Measurements from ENCODE around the gene UNG. TPM values are rescaled to one million over a fixed set of nuclear protein-coding genes. Genes with fewer than 3 reads are reported as not detected.

Gene UNG
- total RNA-seq, 6 donors from 2014 or later: 8.2 to 27.6 (median 15.5) TPM

DNA sequence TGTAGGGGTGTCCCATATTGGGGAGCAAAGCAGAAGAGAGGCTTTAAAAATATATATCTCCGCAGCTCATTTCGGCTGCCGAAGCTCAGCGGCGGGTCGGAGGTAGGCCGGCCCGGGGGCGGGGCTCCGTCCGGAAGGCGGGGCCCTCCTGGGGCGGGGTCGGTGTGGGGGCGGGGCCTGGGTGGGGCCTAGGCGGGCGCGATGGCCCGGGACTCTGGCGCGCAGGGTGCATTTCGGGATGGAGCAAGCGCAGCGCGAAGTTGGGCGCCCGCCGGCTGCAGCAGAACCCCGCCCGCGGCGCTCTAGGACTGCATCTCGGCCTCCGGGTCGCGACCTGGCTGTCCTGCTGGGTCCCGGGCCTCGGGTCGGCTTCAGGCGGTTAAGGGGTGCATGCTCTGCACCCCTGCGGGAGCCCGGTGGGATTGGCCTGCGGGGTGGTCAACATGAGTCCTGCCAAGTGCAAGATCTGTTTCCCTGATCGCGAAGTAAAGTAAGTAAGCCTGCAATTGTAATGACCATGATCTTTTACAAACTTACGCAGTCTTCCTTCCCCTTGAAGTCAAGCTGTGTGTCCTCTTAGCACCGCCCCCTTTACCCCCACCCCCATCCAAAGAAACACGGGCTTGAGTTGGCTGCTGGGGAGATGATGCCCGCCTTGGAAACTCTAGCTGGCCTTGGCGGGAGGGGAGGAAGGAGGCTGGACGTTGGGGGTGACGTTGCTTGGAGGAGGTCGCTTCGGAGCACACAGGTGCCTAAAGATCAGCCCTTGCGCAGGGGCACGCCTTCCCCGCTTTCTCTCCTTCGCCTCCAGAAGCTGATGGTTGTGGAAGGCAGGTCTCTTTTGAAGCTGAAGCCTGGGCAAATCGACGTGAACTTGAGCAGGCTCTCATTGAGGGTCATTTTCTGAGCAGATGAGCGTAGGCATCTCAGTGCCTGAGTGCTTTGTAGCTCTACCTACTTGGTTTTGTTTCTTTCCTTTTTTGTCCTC, 57.3 kb downstream of the UNG start:
- DNase-seq (peak; percentile 82 to 96), ATAC-seq (ENCODE audit: low FRiP score in 2 of 2) (peak; percentile 97 to 99)
- H3K27ac ChIP-seq: peak overlapping the region; percentile 73 to 84 (median 78)
- H3K4me3 ChIP-seq: peak overlapping the region; percentile 62 to 80 (median 72)
- H3K9me3 ChIP-seq: no peaks in the 10 kb centered on the region
- WGBS, 2 donors: 2 to 3% methylated on average over 15 to 29 of the region's 61 CpGs
- TF ChIP-seq POLR2A (IDR thresholded peaks at IDR 0.05) (peak in 2 of 4 donors; percentile 23 to 60), POLR2AphosphoS5 (IDR thresholded peaks at IDR 0.05) (peak in 1 of 2 donors; percentile 38), EP300 (IDR thresholded peaks at IDR 0.05) (no peak)
- TF ChIP-seq, protein P1, sequence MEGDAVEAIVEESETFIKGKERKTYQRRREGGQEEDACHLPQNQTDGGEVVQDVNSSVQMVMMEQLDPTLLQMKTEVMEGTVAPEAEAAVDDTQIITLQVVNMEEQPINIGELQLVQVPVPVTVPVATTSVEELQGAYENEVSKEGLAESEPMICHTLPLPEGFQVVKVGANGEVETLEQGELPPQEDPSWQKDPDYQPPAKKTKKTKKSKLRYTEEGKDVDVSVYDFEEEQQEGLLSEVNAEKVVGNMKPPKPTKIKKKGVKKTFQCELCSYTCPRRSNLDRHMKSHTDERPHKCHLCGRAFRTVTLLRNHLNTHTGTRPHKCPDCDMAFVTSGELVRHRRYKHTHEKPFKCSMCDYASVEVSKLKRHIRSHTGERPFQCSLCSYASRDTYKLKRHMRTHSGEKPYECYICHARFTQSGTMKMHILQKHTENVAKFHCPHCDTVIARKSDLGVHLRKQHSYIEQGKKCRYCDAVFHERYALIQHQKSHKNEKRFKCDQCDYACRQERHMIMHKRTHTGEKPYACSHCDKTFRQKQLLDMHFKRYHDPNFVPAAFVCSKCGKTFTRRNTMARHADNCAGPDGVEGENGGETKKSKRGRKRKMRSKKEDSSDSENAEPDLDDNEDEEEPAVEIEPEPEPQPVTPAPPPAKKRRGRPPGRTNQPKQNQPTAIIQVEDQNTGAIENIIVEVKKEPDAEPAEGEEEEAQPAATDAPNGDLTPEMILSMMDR (IDR thresholded peaks at IDR 0.05): peak in 2 of 6 experiments; percentile 8 to 11
- peaks cover 4 to 29% (median 10%) of the 10 kb centered on the region in 4 donors for H3K4me1 ChIP-seq
- H3K27me3 ChIP-seq: no peaks in the 10 kb centered on the region
- H3K36me3 ChIP-seq: no peaks in the 10 kb centered on the region

DNA sequence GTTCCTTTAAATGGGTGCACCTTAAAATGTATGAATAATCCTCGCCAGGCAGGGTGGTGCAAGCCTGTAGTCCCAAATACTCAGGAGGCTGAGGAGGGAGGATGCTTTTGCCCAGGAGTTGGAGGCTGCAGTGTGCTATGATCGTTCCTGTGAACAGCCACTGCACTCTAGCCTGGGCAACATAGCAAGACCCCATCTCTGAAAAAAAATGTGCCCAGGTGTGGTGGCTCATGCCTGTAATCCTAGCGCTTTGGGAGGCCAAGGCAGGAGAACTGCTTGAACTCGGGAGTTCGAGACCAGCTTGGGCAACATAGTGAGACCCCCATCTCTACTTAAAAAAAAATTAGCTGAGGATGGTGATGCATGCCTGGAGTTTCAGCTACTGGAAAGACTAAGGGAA, 58.6 kb downstream of the UNG start:
- H3K27ac ChIP-seq: peak overlapping the region in 1 of 4 donors; percentile 31
- peak overlapping the region in 1 of 4 donors; percentile 80 for H3K4me3 ChIP-seq
- no peaks in the 10 kb centered on the region for H3K27me3 ChIP-seq
- ATAC-seq (ENCODE audit: low FRiP score in 2 of 2) (no peak), DNase-seq (no peak)
- no peaks in the 10 kb centered on the region for H3K36me3 ChIP-seq
- peaks cover 4 to 29% (median 10%) of the 10 kb centered on the region in 4 donors for H3K4me1 ChIP-seq
- TF ChIP-seq POLR2A (IDR thresholded peaks at IDR 0.05) (no peak), POLR2AphosphoS5 (IDR thresholded peaks at IDR 0.05) (no peak), EP300 (IDR thresholded peaks at IDR 0.05) (no peak)
- TF ChIP-seq, protein P1 (IDR thresholded peaks at IDR 0.05): no peak
- no peaks in the 10 kb centered on the region for H3K9me3 ChIP-seq
- 90 to 99% methylated on average over 5 of the region's 5 CpGs for WGBS, 2 donors

DNA sequence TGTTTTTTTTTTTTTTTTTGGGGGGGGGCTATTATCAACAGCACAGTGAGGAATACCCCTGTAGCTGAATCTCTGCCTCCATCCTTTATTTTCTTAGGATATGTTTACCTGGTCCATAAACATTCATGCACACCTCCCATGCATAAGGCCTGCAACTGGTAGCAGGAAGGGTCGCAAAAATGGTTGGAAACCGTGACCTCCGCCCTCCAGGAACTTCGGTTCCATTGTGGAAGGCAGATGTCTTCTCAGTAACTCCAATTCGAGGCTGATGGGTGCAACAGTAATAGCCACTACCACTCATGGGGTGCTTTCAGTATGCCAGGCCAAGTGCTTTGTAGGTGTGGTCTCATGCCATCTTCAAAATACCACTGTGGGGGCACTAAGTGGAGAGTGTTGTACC, 59.2 kb downstream of the UNG start:
- no peak for ATAC-seq (ENCODE audit: low FRiP score in 2 of 2)
- Histone ChIP-seq H3K36me3 (no peaks in the 10 kb centered on the region), H3K4me1 (peaks cover 4 to 29% (median 10%) of the 10 kb centered on the region in 4 donors), H3K4me3 (no peak overlapping the region), H3K27me3 (no peaks in the 10 kb centered on the region), H3K27ac (no peak overlapping the region), H3K9me3 (no peaks in the 10 kb centered on the region)
- no peak for DNase-seq
- no peak for TF ChIP-seq EP300 (IDR thresholded peaks at IDR 0.05)
- TF ChIP-seq, protein P1 (IDR thresholded peaks at IDR 0.05): no peak
- no peak for TF ChIP-seq POLR2A (IDR thresholded peaks at IDR 0.05)
- TF ChIP-seq POLR2AphosphoS5 (IDR thresholded peaks at IDR 0.05): no peak
- WGBS, 2 donors: 89 to 94% methylated on average over 5 of the region's 5 CpGs

DNA sequence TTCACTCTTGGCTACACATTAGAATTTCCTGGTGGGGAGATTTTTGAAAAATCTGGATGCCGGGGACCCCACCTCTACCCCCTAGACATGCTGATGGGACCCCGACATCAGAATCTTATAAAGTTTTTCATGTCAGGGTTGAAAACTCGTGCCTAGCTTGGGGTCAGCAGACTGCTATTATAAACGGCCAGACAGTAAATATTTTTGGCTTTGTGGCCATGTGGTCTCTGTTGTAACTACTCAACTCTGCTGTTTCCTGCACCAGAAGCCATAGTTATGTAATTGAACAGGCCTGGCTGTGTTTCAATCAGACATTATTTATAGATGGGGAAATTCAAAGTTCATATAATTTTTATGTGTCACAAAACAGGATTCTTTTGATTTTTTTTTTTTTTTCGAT, 60.6 kb downstream of the UNG start:
- WGBS, 2 donors: 29% methylated on average over 5 of the region's 5 CpGs
- Histone ChIP-seq H3K4me1 (peaks cover 4 to 29% (median 12%) of the 10 kb centered on the region in 4 donors), H3K27me3 (no peaks in the 10 kb centered on the region), H3K27ac (peak overlapping the region in 2 of 4 donors; percentile 36 to 43), H3K36me3 (no peaks in the 10 kb centered on the region), H3K4me3 (no peak overlapping the region), H3K9me3 (no peaks in the 10 kb centered on the region)
- TF ChIP-seq EP300 (IDR thresholded peaks at IDR 0.05) (no peak), POLR2AphosphoS5 (IDR thresholded peaks at IDR 0.05) (no peak), POLR2A (IDR thresholded peaks at IDR 0.05) (no peak)
- TF ChIP-seq, protein P1 (IDR thresholded peaks at IDR 0.05): no peak
- no peak for ATAC-seq (ENCODE audit: low FRiP score in 2 of 2)
- no peak for DNase-seq

Data from upper lobe of left lung (tissue), 6 donors.